NCI-H2107 treated with DMSO at 0.1 percent for 48 hours (cell line): ENCODE results near the gene HRAS.

ENCODE experiments used
- DNase-seq: peaks from one replicate; lab custom pipeline; 2025; ENCODE audit not compliant: unreplicated experiment; lab: John Stamatoyannopoulos, UW

HRAS gene

GRCh38 chr11:567629-568292 lies 32.4 kb upstream of the HRAS start:
- DNase-seq, result no peak

GRCh38 chr11:567011-567628 lies 31.7 kb upstream of the HRAS start:
- no peak for DNase-seq

GRCh38 chr11:565921-566509 lies 30.6 kb upstream of the HRAS start:
- no peak for DNase-seq

- DNase-seq, result no peak
Measured at GRCh38 chr11:563812-564578, 28.6 kb upstream of the HRAS start.

GRCh38 chr11:563066-563811 lies 27.9 kb upstream of the HRAS start:
- DNase-seq, result no peak

GRCh38 chr11:562046-562645 lies 26.8 kb upstream of the HRAS start:
- DNase-seq, result no peak

GRCh38 chr11:561148-562003 lies 26.0 kb upstream of the HRAS start:
- DNase-seq, result no peak

GRCh38 chr11:560305-561147 lies 25.1 kb upstream of the HRAS start, which contains the start of the genes LMNTD2 and RASSF7:
Gene LMNTD2 (minus strand): TSS chr11:560738. CDS start chr11:560716, 22 bp downstream.
Gene RASSF7 (plus strand): TSS chr11:560970. CDS start chr11:561769, 799 bp downstream.
- DNase-seq, result peak; percentile 77

GRCh38 chr11:559712-560304 lies 24.4 kb upstream of the HRAS start:
- no peak for DNase-seq

GRCh38 chr11:559020-559620 lies 23.7 kb upstream of the HRAS start:
- DNase-seq, result no peak

- no peak for DNase-seq
Measured at GRCh38 chr11:558503-558902, 23.1 kb upstream of the HRAS start.

- no peak for DNase-seq
Measured at GRCh38 chr11:557328-558132, 22.2 kb upstream of the HRAS start.

- no peak for DNase-seq
Measured at GRCh38 chr11:556662-557256, 21.4 kb upstream of the HRAS start.

GRCh38 chr11:555780-556661 lies 20.6 kb upstream of the HRAS start:
- no peak for DNase-seq

GRCh38 chr11:555227-555779 lies 19.9 kb upstream of the HRAS start:
- DNase-seq, result no peak
